Ishikawa (cell line): ENCODE results near the gene CDK11B.

Source experiments
- CEBPB ChIP-seq: IDR thresholded peaks from 2 replicates; pipeline ENCODE4 v1.6.1; 2012
- CREB1 ChIP-seq: IDR thresholded peaks from 2 replicates; pipeline ENCODE4 v1.6.1; 2012; ENCODE audit warnings: low read depth
- EGR1 ChIP-seq: IDR thresholded peaks from 2 replicates; pipeline ENCODE4 v1.6.1; 2012
- EP300 ChIP-seq: IDR thresholded peaks from 2 replicates; pipeline ENCODE4 v1.6.1; 2012; ENCODE audit warnings: borderline replicate concordance
- FOXM1 ChIP-seq: IDR thresholded peaks from 2 replicates; pipeline ENCODE4 v1.6.1; 2012; ENCODE audit warnings: low read depth, borderline replicate concordance
- MAX ChIP-seq: IDR thresholded peaks from 2 replicates; pipeline ENCODE4 v1.6.1; 2012
- NFIC ChIP-seq: IDR thresholded peaks from 2 replicates; pipeline ENCODE4 v1.6.1; 2012
- RAD21 ChIP-seq: IDR thresholded peaks from 2 replicates; pipeline ENCODE4 v1.6.1; 2012; ENCODE audit warnings: low read depth
- TAF1 ChIP-seq: IDR thresholded peaks from 2 replicates; pipeline ENCODE4 v1.6.1; 2012; ENCODE audit warnings: low read depth, mild to moderate bottlenecking
- TCF12 ChIP-seq: IDR thresholded peaks from 2 replicates; pipeline ENCODE4 v1.6.1; 2012; ENCODE audit warnings: low read depth
- TEAD4 ChIP-seq: IDR thresholded peaks from 2 replicates; pipeline ENCODE4 v1.6.1; 2012
- USF1 ChIP-seq: IDR thresholded peaks from 2 replicates; pipeline ENCODE4 v1.6.1; 2012
- YY1 ChIP-seq: IDR thresholded peaks from 2 replicates; pipeline ENCODE4 v1.6.1; 2012; ENCODE audit warnings: low read depth
- ZBTB7A ChIP-seq: IDR thresholded peaks from 2 replicates; pipeline ENCODE4 v1.6.1; 2012; ENCODE audit warnings: low read depth
- TF ChIP-seq, protein P1 (sequence below): IDR thresholded peaks from 2 replicates; pipeline ENCODE4 v1.6.1; 2012; ENCODE audit warnings: low read depth, mild to moderate bottlenecking

Gene CDK11B

DNA sequence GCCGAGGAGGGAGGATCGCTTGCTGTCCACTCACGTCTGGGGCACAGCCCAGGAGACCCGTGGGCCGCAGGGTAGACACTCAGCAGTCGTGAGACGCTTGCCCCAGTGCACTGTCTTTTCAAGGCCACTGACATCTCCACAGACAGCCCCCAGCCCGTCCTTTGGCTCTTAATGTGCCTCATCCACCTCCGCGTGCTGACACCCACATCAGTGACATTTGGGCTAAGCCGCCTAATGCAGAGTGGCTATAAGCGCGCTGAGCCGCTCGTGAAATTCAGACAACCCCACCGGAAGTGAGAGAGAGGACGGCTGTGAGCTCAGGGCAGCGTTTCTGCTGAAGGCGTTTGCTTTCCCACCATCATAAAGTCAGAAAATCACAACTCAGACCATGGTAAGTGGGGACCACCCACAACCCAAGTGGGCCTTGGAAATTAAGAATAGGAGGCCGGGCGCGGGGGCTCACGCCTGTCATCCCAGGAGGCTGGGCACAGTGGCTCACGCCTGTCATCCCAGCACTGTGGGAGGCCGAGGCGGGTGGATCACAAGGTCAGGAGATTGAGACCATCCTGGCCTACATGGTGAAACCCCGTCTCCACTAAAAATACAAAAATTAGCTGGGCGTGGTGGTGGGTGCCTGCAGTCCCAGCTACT is 25.4 kb upstream of the CDK11B start:
- TF ChIP-seq NFIC (no peak), CEBPB (no peak), USF1 (no peak), TEAD4 (no peak), TCF12 (no peak), RAD21 (no peak), ZBTB7A (no peak), TAF1 (no peak), EP300 (no peak), YY1 (no peak), MAX (no peak), FOXM1 (no peak), EGR1 (no peak), CREB1 (no peak)
- TF ChIP-seq, protein P1, sequence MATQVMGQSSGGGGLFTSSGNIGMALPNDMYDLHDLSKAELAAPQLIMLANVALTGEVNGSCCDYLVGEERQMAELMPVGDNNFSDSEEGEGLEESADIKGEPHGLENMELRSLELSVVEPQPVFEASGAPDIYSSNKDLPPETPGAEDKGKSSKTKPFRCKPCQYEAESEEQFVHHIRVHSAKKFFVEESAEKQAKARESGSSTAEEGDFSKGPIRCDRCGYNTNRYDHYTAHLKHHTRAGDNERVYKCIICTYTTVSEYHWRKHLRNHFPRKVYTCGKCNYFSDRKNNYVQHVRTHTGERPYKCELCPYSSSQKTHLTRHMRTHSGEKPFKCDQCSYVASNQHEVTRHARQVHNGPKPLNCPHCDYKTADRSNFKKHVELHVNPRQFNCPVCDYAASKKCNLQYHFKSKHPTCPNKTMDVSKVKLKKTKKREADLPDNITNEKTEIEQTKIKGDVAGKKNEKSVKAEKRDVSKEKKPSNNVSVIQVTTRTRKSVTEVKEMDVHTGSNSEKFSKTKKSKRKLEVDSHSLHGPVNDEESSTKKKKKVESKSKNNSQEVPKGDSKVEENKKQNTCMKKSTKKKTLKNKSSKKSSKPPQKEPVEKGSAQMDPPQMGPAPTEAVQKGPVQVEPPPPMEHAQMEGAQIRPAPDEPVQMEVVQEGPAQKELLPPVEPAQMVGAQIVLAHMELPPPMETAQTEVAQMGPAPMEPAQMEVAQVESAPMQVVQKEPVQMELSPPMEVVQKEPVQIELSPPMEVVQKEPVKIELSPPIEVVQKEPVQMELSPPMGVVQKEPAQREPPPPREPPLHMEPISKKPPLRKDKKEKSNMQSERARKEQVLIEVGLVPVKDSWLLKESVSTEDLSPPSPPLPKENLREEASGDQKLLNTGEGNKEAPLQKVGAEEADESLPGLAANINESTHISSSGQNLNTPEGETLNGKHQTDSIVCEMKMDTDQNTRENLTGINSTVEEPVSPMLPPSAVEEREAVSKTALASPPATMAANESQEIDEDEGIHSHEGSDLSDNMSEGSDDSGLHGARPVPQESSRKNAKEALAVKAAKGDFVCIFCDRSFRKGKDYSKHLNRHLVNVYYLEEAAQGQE: no peak

DNA sequence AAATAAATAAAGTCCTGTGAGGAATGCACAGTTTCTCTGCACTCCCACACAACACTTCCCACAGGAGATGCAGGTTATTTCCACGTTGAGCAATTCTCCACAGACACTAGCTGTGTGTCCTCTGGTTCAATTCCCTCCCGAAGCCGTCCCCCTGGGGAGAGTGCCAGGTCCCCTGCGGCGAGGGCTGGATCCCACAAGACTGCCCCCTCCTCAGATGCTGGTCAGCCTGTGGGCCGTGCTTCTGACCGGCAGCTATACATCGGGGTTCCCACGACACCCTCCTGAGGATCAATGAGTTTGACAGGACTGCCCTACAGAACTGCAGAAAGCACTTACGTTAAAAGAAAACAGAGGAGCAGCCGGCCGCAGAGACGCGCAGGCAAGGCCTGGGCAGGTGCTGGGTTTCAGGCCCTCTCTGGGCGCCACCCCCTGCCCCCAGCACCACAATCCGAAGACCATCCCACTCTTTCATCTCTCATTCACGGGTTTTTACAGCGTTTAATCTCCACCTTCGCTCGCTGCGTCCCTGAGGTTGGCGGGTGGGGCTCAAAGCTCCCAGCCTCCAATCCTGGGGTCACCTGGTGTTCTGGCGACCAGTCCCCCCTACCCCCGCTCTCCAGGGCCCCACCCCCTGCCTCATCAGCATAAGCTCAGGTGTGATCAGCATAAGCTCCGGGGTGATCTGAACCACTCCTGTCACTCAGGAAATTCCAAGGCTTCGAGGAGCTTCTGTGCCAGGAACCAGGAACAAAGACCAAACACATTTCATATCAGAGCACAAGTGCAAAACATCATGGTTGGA is 24.5 kb upstream of the CDK11B start:
- TF ChIP-seq FOXM1: no peak
- no peak for TF ChIP-seq TAF1
- TF ChIP-seq EP300: no peak
- TF ChIP-seq CEBPB: no peak
- TF ChIP-seq YY1: no peak
- TF ChIP-seq NFIC: no peak

GRCh38 chr1:1680912-1681273 is 22.1 kb upstream of the CDK11B start:
- TF ChIP-seq YY1: no peak
- TF ChIP-seq ZBTB7A: no peak
- TF ChIP-seq USF1: no peak
- TF ChIP-seq EGR1: no peak
- TF ChIP-seq MAX: no peak
- no peak for TF ChIP-seq NFIC
- TF ChIP-seq RAD21: no peak
- no peak for TF ChIP-seq CREB1
- TF ChIP-seq, protein P1: no peak
- no peak for TF ChIP-seq TAF1
- TF ChIP-seq TCF12: no peak
- no peak for TF ChIP-seq EP300
- no peak for TF ChIP-seq FOXM1
- TF ChIP-seq CEBPB: no peak
- no peak for TF ChIP-seq TEAD4

GRCh38 chr1:1680031-1680911 is 21.5 kb upstream of the CDK11B start:
- TF ChIP-seq FOXM1: no peak
- no peak for TF ChIP-seq CREB1
- no peak for TF ChIP-seq TEAD4
- no peak for TF ChIP-seq MAX
- no peak for TF ChIP-seq CEBPB
- TF ChIP-seq USF1: no peak
- TF ChIP-seq, protein P1: no peak
- no peak for TF ChIP-seq ZBTB7A
- no peak for TF ChIP-seq TCF12
- TF ChIP-seq EP300: no peak
- no peak for TF ChIP-seq NFIC
- TF ChIP-seq EGR1: no peak
- TF ChIP-seq RAD21: no peak
